Measurements from ENCODE around the gene PLCG1.

PLCG1 gene

GRCh38 chr20:41178904-41179432 is 41.6 kb downstream of the PLCG1 start:
- TF ChIP-seq FOXP2 (optimal IDR thresholded peaks at IDR 0.05; ENCODE audit: borderline replicate concordance, extremely low read depth, extremely low read length, insufficient read depth), result no peak
- TF ChIP-seq POLR2AphosphoS5 (IDR thresholded peaks at IDR 0.05; ENCODE audit: low read depth, low read length), result no peak; the same call in 1 of the 2 replicates
- no peak for TF ChIP-seq TAF1 (IDR thresholded peaks at IDR 0.05; ENCODE audit: borderline replicate concordance, insufficient read depth, low read length)
- no peak for TF ChIP-seq SIN3A (IDR thresholded peaks at IDR 0.05; ENCODE audit: borderline replicate concordance, insufficient read depth, low read length)
- TF ChIP-seq, protein P1, sequence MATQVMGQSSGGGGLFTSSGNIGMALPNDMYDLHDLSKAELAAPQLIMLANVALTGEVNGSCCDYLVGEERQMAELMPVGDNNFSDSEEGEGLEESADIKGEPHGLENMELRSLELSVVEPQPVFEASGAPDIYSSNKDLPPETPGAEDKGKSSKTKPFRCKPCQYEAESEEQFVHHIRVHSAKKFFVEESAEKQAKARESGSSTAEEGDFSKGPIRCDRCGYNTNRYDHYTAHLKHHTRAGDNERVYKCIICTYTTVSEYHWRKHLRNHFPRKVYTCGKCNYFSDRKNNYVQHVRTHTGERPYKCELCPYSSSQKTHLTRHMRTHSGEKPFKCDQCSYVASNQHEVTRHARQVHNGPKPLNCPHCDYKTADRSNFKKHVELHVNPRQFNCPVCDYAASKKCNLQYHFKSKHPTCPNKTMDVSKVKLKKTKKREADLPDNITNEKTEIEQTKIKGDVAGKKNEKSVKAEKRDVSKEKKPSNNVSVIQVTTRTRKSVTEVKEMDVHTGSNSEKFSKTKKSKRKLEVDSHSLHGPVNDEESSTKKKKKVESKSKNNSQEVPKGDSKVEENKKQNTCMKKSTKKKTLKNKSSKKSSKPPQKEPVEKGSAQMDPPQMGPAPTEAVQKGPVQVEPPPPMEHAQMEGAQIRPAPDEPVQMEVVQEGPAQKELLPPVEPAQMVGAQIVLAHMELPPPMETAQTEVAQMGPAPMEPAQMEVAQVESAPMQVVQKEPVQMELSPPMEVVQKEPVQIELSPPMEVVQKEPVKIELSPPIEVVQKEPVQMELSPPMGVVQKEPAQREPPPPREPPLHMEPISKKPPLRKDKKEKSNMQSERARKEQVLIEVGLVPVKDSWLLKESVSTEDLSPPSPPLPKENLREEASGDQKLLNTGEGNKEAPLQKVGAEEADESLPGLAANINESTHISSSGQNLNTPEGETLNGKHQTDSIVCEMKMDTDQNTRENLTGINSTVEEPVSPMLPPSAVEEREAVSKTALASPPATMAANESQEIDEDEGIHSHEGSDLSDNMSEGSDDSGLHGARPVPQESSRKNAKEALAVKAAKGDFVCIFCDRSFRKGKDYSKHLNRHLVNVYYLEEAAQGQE (IDR thresholded peaks at IDR 0.05; ENCODE audit: insufficient read depth in 1 of 2, low read depth in 2 of 2, low read length in 2 of 2), result no peak

DNA sequence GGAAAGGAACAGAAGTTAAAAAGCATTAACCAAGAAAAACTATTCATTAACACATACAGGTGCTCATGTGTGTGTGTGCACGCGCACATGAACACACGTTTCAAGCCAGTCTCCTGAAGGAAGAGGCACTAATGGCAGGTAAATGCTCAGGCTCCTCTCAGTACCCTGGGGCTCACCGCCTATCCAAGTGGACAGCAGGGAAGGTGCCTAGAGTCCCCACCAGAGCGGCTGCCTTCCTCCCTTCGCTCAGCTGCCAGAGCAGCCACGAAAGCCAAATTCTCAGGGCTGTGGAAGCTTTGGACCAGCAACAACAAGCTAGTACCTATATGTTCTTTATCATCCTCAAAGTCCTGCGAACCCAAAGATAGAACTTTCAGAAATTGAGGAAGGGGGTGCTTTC is 42.6 kb downstream of the PLCG1 start:
- TF ChIP-seq, protein P1 (IDR thresholded peaks at IDR 0.05; ENCODE audit: insufficient read depth in 1 of 2, low read depth in 2 of 2, low read length in 2 of 2), result no peak
- TF ChIP-seq SIN3A (IDR thresholded peaks at IDR 0.05; ENCODE audit: borderline replicate concordance, insufficient read depth, low read length) (no peak), TAF1 (IDR thresholded peaks at IDR 0.05; ENCODE audit: borderline replicate concordance, insufficient read depth, low read length) (no peak), POLR2AphosphoS5 (IDR thresholded peaks at IDR 0.05; ENCODE audit: low read depth, low read length) (no peak), FOXP2 (optimal IDR thresholded peaks at IDR 0.05; ENCODE audit: borderline replicate concordance, extremely low read depth, extremely low read length, insufficient read depth) (no peak)

DNA sequence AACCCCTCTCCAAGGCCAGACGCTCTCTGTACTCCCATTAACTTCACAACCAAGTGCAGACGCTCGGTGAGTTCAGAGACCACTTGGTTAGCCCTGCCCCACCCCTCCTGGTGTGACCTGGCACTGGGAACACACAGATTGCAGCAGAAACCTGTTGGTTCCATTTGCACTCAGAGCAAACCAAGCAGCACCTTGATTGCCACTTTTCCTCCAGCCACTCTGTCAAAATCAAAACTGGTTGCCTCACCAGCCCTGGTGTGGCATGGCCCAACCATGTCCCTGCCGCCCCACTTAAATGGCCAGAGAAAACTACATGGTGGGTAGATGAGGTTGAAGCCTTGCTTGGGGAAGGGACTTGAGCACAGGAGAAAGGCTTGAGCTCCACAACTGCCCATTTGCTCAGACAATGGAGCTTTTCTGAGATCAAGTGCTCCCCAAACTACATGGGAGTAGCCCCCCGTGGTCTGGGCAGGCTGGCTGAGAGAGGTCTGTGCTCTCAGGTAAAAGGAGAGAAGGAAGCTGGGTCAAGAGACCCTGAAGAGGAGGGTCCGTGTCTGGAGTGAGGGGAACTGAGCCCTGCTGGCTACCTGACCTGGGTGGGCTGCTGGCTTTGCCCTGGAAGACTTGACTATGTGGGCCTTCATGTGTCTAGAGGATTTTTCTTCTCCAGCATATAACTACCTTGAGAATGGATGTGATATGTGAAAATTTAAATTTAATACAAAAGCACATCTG is 43.4 kb downstream of the PLCG1 start:
- TF ChIP-seq SIN3A (IDR thresholded peaks at IDR 0.05; ENCODE audit: borderline replicate concordance, insufficient read depth, low read length) (no peak), POLR2AphosphoS5 (IDR thresholded peaks at IDR 0.05; ENCODE audit: low read depth, low read length) (no peak), TAF1 (IDR thresholded peaks at IDR 0.05; ENCODE audit: borderline replicate concordance, insufficient read depth, low read length) (no peak), FOXP2 (optimal IDR thresholded peaks at IDR 0.05; ENCODE audit: borderline replicate concordance, extremely low read depth, extremely low read length, insufficient read depth) (no peak)
- TF ChIP-seq, protein P1 (IDR thresholded peaks at IDR 0.05; ENCODE audit: insufficient read depth in 1 of 2, low read depth in 2 of 2, low read length in 2 of 2), result no peak

DNA sequence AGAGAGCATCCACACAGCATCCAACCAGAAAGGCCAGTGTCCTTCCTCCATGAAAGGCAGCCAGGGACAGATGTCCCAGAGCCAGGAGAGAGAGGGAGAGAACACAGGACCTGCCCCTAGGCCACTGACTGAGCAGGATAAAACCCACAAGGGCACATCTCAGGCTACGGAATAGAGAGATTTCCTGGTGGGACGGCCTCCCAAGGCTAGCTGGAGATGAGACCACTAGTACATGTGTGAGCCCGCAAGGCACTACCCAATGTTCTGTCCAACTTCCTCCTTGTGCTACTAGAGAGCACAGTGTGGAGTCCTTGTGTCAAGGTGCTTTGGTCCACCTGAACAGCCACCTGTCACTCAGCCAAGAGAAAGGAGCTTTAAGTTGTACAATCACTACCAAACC is 44.2 kb downstream of the PLCG1 start:
- TF ChIP-seq, protein P1 (IDR thresholded peaks at IDR 0.05; ENCODE audit: insufficient read depth in 1 of 2, low read depth in 2 of 2, low read length in 2 of 2), result no peak
- TF ChIP-seq POLR2AphosphoS5 (IDR thresholded peaks at IDR 0.05; ENCODE audit: low read depth, low read length) (no peak), TAF1 (IDR thresholded peaks at IDR 0.05; ENCODE audit: borderline replicate concordance, insufficient read depth, low read length) (no peak), SIN3A (IDR thresholded peaks at IDR 0.05; ENCODE audit: borderline replicate concordance, insufficient read depth, low read length) (no peak), FOXP2 (optimal IDR thresholded peaks at IDR 0.05; ENCODE audit: borderline replicate concordance, extremely low read depth, extremely low read length, insufficient read depth) (no peak)
